Upper lobe of right lung (tissue), 1 donor: Measurements from ENCODE around the gene DRC7. TPM values are rescaled to one million over a fixed set of nuclear protein-coding genes. Genes with fewer than 3 reads are reported as not detected.

Experiments used
- ATAC-seq: fragments of 200-7000 bp; cut with Tn5 transposase; one replicate; pipeline ENCODE4 v1.9.1; 2020; ENCODE audit warnings: mild to moderate bottlenecking, moderate library complexity
- DNase-seq: peaks from one replicate; pipeline ENCODE4 v3.0.0-alpha.2; 2020
- H3K27ac ChIP-seq: fragments of 200-600 bp; one replicate; pipeline ENCODE4 v1.8.0; 2022
- H3K27me3 ChIP-seq: fragments of 200-600 bp; one replicate; pipeline ENCODE4 v1.8.0; 2022; ENCODE audit warnings: mild to moderate bottlenecking
- H3K36me3 ChIP-seq: fragments of 200-600 bp; one replicate; pipeline ENCODE4 v1.8.0; 2022
- H3K4me1 ChIP-seq: fragments of 200-600 bp; one replicate; pipeline ENCODE4 v1.8.0; 2022
- H3K4me3 ChIP-seq: fragments of 200-600 bp; one replicate; pipeline ENCODE4 v1.8.0; 2022; ENCODE audit warnings: mild to moderate bottlenecking
- H3K9me3 ChIP-seq: fragments of 200-600 bp; one replicate; pipeline ENCODE4 v1.8.0; 2022
- CTCF ChIP-seq: fragments of 200-600 bp; IDR thresholded peaks from one replicate; pipeline ENCODE4 v1.8.0; 2022; ENCODE audit warnings: antibody characterized with exemption
- intact Hi-C: fragments of 100-400 bp; cut with DNase I; formaldehyde crosslinking; loops from one replicate; pipeline ENCODE4 v1.11.0; 2022
- total RNA-seq: library from RNA; stranded (reverse); fragmentation: NEBNext Ultra II Directional; extraction: Animal tissue kit (Norgen Biotek cat#: 25700); gene quantifications from one replicate; pipeline ENCODE4 v1.2.1, GENCODE V29; 2021
- donor health status: DM: no; HTN: yes; CAD: no; lungs with severe emphysema.

The DRC7 gene
- total RNA-seq, 1 donor from 2014 or later: not detected

GRCh38 chr16:57692636-57693035, 2.0 kb upstream of the DRC7 start:
- Histone ChIP-seq H3K4me1 (no peaks in the 10 kb centered on the region), H3K36me3 (no peaks in the 10 kb centered on the region), H3K27ac (no peak overlapping the region), H3K4me3 (no peak overlapping the region), H3K27me3 (no peaks in the 10 kb centered on the region), H3K9me3 (no peaks in the 10 kb centered on the region)
- no peak for TF ChIP-seq CTCF
- intact Hi-C loops: no loop called here
- no peak for DNase-seq
- ATAC-seq: no peak

- Histone ChIP-seq H3K9me3 (no peaks in the 10 kb centered on the region), H3K27me3 (no peaks in the 10 kb centered on the region), H3K36me3 (no peaks in the 10 kb centered on the region), H3K4me3 (no peak overlapping the region), H3K27ac (no peak overlapping the region), H3K4me1 (no peaks in the 10 kb centered on the region)
- no peak for DNase-seq
- no peak for TF ChIP-seq CTCF
- intact Hi-C loops: no loop called here
- ATAC-seq: no peak
These were observed 1.1 kb upstream of the DRC7 start for GRCh38 chr16:57693550-57693949.

GRCh38 chr16:57694231-57694724, 328 bp upstream of the DRC7 start:
- ATAC-seq (no peak), DNase-seq (no peak)
- TF ChIP-seq CTCF: no peak
- Histone ChIP-seq H3K9me3 (no peaks in the 10 kb centered on the region), H3K27ac (no peak overlapping the region), H3K27me3 (no peaks in the 10 kb centered on the region), H3K4me3 (no peak overlapping the region), H3K4me1 (no peaks in the 10 kb centered on the region), H3K36me3 (no peaks in the 10 kb centered on the region)
- intact Hi-C loops: no loop called here

- ATAC-seq (no peak), DNase-seq (no peak)
- no peak overlapping the region for H3K27ac ChIP-seq
- no peaks in the 10 kb centered on the region for H3K9me3 ChIP-seq
- no peak overlapping the region for H3K4me3 ChIP-seq
- no peak for TF ChIP-seq CTCF
- no peaks in the 10 kb centered on the region for H3K36me3 ChIP-seq
- intact Hi-C loops: no loop called here
- H3K4me1 ChIP-seq: no peaks in the 10 kb centered on the region
- no peaks in the 10 kb centered on the region for H3K27me3 ChIP-seq
These were observed 1.1 kb downstream of the DRC7 start for GRCh38 chr16:57695680-57696069.

GRCh38 chr16:57696240-57696639, 1.6 kb downstream of the DRC7 start:
- no peak overlapping the region for H3K4me3 ChIP-seq
- TF ChIP-seq CTCF: no peak
- no peak for ATAC-seq
- H3K27ac ChIP-seq: no peak overlapping the region
- DNase-seq: no peak
- H3K9me3 ChIP-seq: no peaks in the 10 kb centered on the region
- H3K27me3 ChIP-seq: no peaks in the 10 kb centered on the region
- H3K36me3 ChIP-seq: no peaks in the 10 kb centered on the region
- no peaks in the 10 kb centered on the region for H3K4me1 ChIP-seq
- intact Hi-C loops: no loop called here

GRCh38 chr16:57697896-57698537, 3.4 kb downstream of the DRC7 start:
- H3K4me1 ChIP-seq: no peaks in the 10 kb centered on the region
- H3K27me3 ChIP-seq: no peaks in the 10 kb centered on the region
- H3K36me3 ChIP-seq: no peaks in the 10 kb centered on the region
- no peak overlapping the region for H3K4me3 ChIP-seq
- H3K9me3 ChIP-seq: no peaks in the 10 kb centered on the region
- no peak for TF ChIP-seq CTCF
- DNase-seq: no peak
- intact Hi-C loops: no loop called here
- ATAC-seq: no peak
- H3K27ac ChIP-seq: no peak overlapping the region
